Uterus (tissue), 2 donors: Measurements from ENCODE around the gene FCN3.

Experiments used
- CTCF ChIP-seq, 4 experiments: fragments of 200-600 bp in 2 of 4; fragments of 450-650 bp in 2 of 4; sonication (generic) in 2 of 4; IDR thresholded peaks; one replicate each; pipeline ENCODE4 v1.5.1; 2016 to 2019; ENCODE audit warnings: antibody characterized with exemption in 4 of 4, mild to moderate bottlenecking in 2 of 4, moderate library complexity in 1 of 4
- POLR2A ChIP-seq, 2 donors: fragments of 450-650 bp; IDR thresholded peaks; one replicate each; pipeline ENCODE4 v1.6.1; 2016; ENCODE audit warnings: antibody characterized with exemption in 2 of 2, mild to moderate bottlenecking in 1 of 2, moderate library complexity in 1 of 2

GRCh38 chr1:27423709-27424108 is 49.1 kb upstream of the FCN3 start:
- no peak for TF ChIP-seq CTCF (IDR thresholded peaks at IDR 0.05)
- no peak for TF ChIP-seq POLR2A (IDR thresholded peaks at IDR 0.05)
